Caco-2 (cell line): ENCODE data around the gene BMP6. TPM values are rescaled to one million over a fixed set of nuclear protein-coding genes. Genes with fewer than 3 reads are reported as not detected.

ENCODE experiments used
- BruUV-seq: library from RNA; stranded (reverse); fragments of 400-500 nt; replicated peaks from 2 replicates; lab custom pipeline; 2021; lab: Mats Ljungman, UMichigan
- CTCF ChIA-PET: fragments of 300-600 bp; sonication (Branson Sonifier 250); formaldehyde crosslinking; loops from one replicate; lab custom pipeline; 2022; ENCODE audit warnings: antibody characterized with exemption; lab: Charles Lee
- POLR2A ChIA-PET: fragments of 300-600 bp; sonication (Branson Sonifier 250); formaldehyde crosslinking; loops from one replicate; lab custom pipeline; 2022; ENCODE audit warnings: antibody characterized with exemption; lab: Charles Lee
- DNase-seq, 2 experiments: peaks; one replicate each; pipeline versions ENCODE4 v3.0.0 to v3.0.0-alpha.2; 2020 to 2022
- H3K27me3 ChIP-seq: replicated peaks from 2 replicates; pipeline ENCODE4 v1.6.0; 2011; ENCODE audit warnings: low read length; ENCODE audit not compliant: control insufficient read depth, insufficient read depth
- H3K36me3 ChIP-seq: 2 replicates; pipeline ENCODE4 v1.5.1; 2011; ENCODE audit warnings: low read length; ENCODE audit not compliant: control insufficient read depth, insufficient read depth
- H3K4me1 ChIP-seq: fragments of 250-450 bp; sonication (Bioruptor Pico); 2 replicates; pipeline ENCODE4 v1.5.1; 2020; ENCODE audit warnings: mild to moderate bottlenecking
- H3K4me3 ChIP-seq: 2 replicates; pipeline ENCODE4 v1.5.1; 2011; ENCODE audit warnings: low read depth, mild to moderate bottlenecking, control low read depth, low read length
- H3K9me3 ChIP-seq: fragments of 250-450 bp; sonication (Bioruptor Pico); 2 replicates; pipeline ENCODE4 v1.5.1; 2020; ENCODE audit warnings: mild to moderate bottlenecking, moderate library complexity
- H3K27ac Mint-ChIP-seq: one replicate; pipeline ENCODE4 v1.8.0; 2022; ENCODE audit warnings: mixed read lengths; ENCODE audit not compliant: unreplicated experiment
- H3K27me3 Mint-ChIP-seq: one replicate; pipeline ENCODE4 v1.8.0; 2022; ENCODE audit warnings: mixed read lengths; ENCODE audit not compliant: insufficient read depth, unreplicated experiment
- H3K36me3 Mint-ChIP-seq: one replicate; pipeline ENCODE4 v1.8.0; 2022; ENCODE audit warnings: mild to moderate bottlenecking, mixed read lengths; ENCODE audit not compliant: insufficient read depth, unreplicated experiment
- H3K4me1 Mint-ChIP-seq: one replicate; pipeline ENCODE4 v1.8.0; 2022; ENCODE audit warnings: low read depth, mixed read lengths; ENCODE audit not compliant: unreplicated experiment
- H3K4me3 Mint-ChIP-seq: one replicate; pipeline ENCODE4 v1.8.0; 2022; ENCODE audit warnings: mild to moderate bottlenecking, moderate library complexity, mixed read lengths; ENCODE audit not compliant: unreplicated experiment
- H3K9me3 Mint-ChIP-seq: one replicate; pipeline ENCODE4 v1.8.0; 2022; ENCODE audit warnings: mixed read lengths; ENCODE audit not compliant: unreplicated experiment
- CTCF ChIP-seq, 2 experiments: fragments of 200-600 bp in 1 of 2; IDR thresholded peaks; 1 replicate in 1 of 2; 2 replicates in 1 of 2; pipeline versions ENCODE4 v1.5.1 to v1.8.0; 2011 to 2022; ENCODE audit warnings: antibody characterized with exemption in 1 of 2, control low read depth in 1 of 2, inconsistent platforms in 1 of 2, low read depth in 1 of 2, low read length in 1 of 2, mild to moderate bottlenecking in 1 of 2, moderate library complexity in 1 of 2; ENCODE audit not compliant: insufficient read depth in 1 of 2, severe bottlenecking in 1 of 2, unreplicated experiment in 1 of 2
- intact Hi-C: fragments of 100-400 bp; cut with micrococcal nuclease; formaldehyde crosslinking; loops from one replicate; pipeline ENCODE4 v1.10.0; 2022; ENCODE audit not compliant: unreplicated experiment
- total RNA-seq: library from RNA; stranded (reverse); gene quantifications from 2 replicates; pipeline ENCODE4 v1.2.3, GENCODE V29; 2022

The BMP6 gene
- total RNA-seq, 1 experiment from 2014 or later, result 0.61 TPM

DNA sequence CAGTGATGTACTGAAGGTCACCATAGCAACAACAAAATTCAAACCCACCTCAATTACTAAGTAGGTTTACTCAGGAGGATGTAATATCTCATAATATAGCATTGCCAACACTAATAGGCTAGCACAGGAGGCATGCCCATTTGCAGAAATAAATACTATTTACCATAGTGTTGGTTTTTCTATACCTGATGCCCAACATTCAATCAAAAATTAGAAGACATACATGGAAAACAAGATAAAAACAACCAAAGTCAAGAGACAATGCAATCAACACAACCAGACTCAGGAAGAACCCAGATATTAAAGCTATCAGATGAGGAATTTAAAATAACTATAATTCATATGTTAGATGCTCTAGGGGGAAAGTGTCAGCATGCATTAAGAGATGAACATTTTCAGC lies 199.0 kb downstream of the BMP6 start:
- intact Hi-C loops, result no loop called here
- no TSS peak for BruUV-seq
- TF ChIP-seq CTCF (IDR thresholded peaks at IDR 0.05; ENCODE audit: insufficient read depth in 1 of 2, low read depth in 1 of 2, low read length in 1 of 2, severe bottlenecking in 1 of 2, unreplicated experiment in 1 of 2), result no peak
- Mint-ChIP-seq H3K4me3 (no peak overlapping the region), H3K4me1 (no peaks in the 10 kb centered on the region), H3K27me3 (peaks cover 14% of the 10 kb centered on the region), H3K27ac (no peak overlapping the region), H3K36me3 (no peaks in the 10 kb centered on the region), H3K9me3 (peaks cover 9% of the 10 kb centered on the region)
- no peaks in the 10 kb centered on the region; the same call in 1 of the 2 replicates for H3K9me3 ChIP-seq
- H3K36me3 ChIP-seq, result no peaks in the 10 kb centered on the region
- H3K4me1 ChIP-seq, result no peaks in the 10 kb centered on the region
- CTCF ChIA-PET, result no interaction called here
- no peaks in the 10 kb centered on the region for H3K27me3 ChIP-seq
- H3K4me3 ChIP-seq, result no peak overlapping the region
- POLR2A ChIA-PET, result no interaction called here
- no peak for DNase-seq

Other genes starting within 250 kb of the BMP6 start
- gene DSP, start 184.4 kb upstream of the BMP6 start, total RNA-seq, result 191 and 193 TPM in 2 replicates
- gene SNRNP48, start 135.9 kb upstream of the BMP6 start, total RNA-seq, result 25.1 and 29.1 TPM in 2 replicates
- 117 and 119 TPM in 2 replicates for gene TXNDC5, start 184.7 kb downstream of the BMP6 start, total RNA-seq